CD4-positive, alpha-beta T cell treated with Interleukin-12 subunit alpha and Interleukin-12 subunit beta, for 1 hour (primary cell): ENCODE measurements around the gene KIF17.
"Not testable (repeated sequence)": the region's sequence is repeated elsewhere in the genome, so short reads cannot be mapped to it uniquely, and the experiment has no call there.

ENCODE experiments used
- DNase-seq: peaks from one replicate; pipeline ENCODE4 v3.0.0-alpha.2; 2020

KIF17 gene

GRCh38 chr1:20726932-20727745, 9.3 kb upstream of the KIF17 start:
- no peak for DNase-seq

- DNase-seq: no peak
These were observed 8.5 kb upstream of the KIF17 start for GRCh38 chr1:20726118-20726911.

- no peak for DNase-seq
These were observed 7.6 kb upstream of the KIF17 start for GRCh38 chr1:20725189-20726117.

- DNase-seq: no peak
These were observed 6.8 kb upstream of the KIF17 start for GRCh38 chr1:20724364-20725188.

- DNase-seq: no peak
These were observed 5.9 kb upstream of the KIF17 start for GRCh38 chr1:20723537-20724363.

- no peak for DNase-seq
These were observed 5.3 kb upstream of the KIF17 start for GRCh38 chr1:20723159-20723536.

- no peak for DNase-seq
These were observed 3.6 kb upstream of the KIF17 start for GRCh38 chr1:20721117-20722061.

GRCh38 chr1:20720631-20721091, 2.9 kb upstream of the KIF17 start:
- no peak for DNase-seq

- DNase-seq: no peak
These were observed 2.2 kb upstream of the KIF17 start for GRCh38 chr1:20719871-20720620.

- DNase-seq: no peak
These were observed 1.5 kb upstream of the KIF17 start for GRCh38 chr1:20719261-20719660.

GRCh38 chr1:20718343-20718882, 606 bp upstream of the KIF17 start:
- DNase-seq: not testable (repeated sequence)

GRCh38 chr1:20716232-20716631, 1.6 kb downstream of the KIF17 start:
- DNase-seq: no peak

- no peak for DNase-seq
These were observed 2.4 kb downstream of the KIF17 start for GRCh38 chr1:20715406-20715805.

- no peak for DNase-seq
These were observed 4.4 kb downstream of the KIF17 start for GRCh38 chr1:20713440-20713839.

- no peak for DNase-seq
These were observed 5.6 kb downstream of the KIF17 start for GRCh38 chr1:20712215-20712577.

GRCh38 chr1:20711285-20712214, 6.3 kb downstream of the KIF17 start:
- DNase-seq: no peak

- no peak for DNase-seq
These were observed 7.1 kb downstream of the KIF17 start for GRCh38 chr1:20710469-20711284.
